Superior temporal gyrus (tissue), 1 donor: ENCODE data around the gene ZNF668.
"Not testable (repeated sequence)": the region's sequence is repeated elsewhere in the genome, so short reads cannot be mapped to it uniquely, and the experiment has no call there.

Experiments
- DNase-seq: peaks from one replicate; pipeline ENCODE4 v3.0.0-alpha.2; 2016; ENCODE audit errors: extremely low spot score

The ZNF668 gene

GRCh38 chr16:31100876-31101641 is 27.0 kb upstream of the ZNF668 start:
- DNase-seq, result not testable (repeated sequence)

GRCh38 chr16:31099860-31100638 is 26.0 kb upstream of the ZNF668 start:
- no peak for DNase-seq

- DNase-seq, result peak; percentile 95
These were observed 20.5 kb upstream of the ZNF668 start, which contains the start of gene VKORC1 for GRCh38 chr16:31094424-31095120. VKORC1 (minus strand) TSS chr16:31094797; CDS start chr16:31094729, 68 bp downstream.

GRCh38 chr16:31094088-31094423 is 20.0 kb upstream of the ZNF668 start:
- no peak for DNase-seq

- peak; percentile 67 for DNase-seq
These were observed 19.2 kb upstream of the ZNF668 start for GRCh38 chr16:31093132-31093703.

- DNase-seq, result peak; percentile 15
These were observed 18.3 kb upstream of the ZNF668 start for GRCh38 chr16:31092330-31092729.

- no peak for DNase-seq
These were observed 16.5 kb upstream of the ZNF668 start for GRCh38 chr16:31090540-31090939.

GRCh38 chr16:31089199-31089598 is 15.2 kb upstream of the ZNF668 start:
- no peak for DNase-seq

- DNase-seq, result no peak
These were observed 14.6 kb upstream of the ZNF668 start, which contains the start of gene PRSS53 for GRCh38 chr16:31088459-31089183. PRSS53 (minus strand) TSS chr16:31088943; CDS start chr16:31088809, 134 bp downstream.

GRCh38 chr16:31087971-31088370 is 13.9 kb upstream of the ZNF668 start:
- DNase-seq, result no peak

- no peak for DNase-seq
These were observed 13.4 kb upstream of the ZNF668 start for GRCh38 chr16:31087481-31087880.

GRCh38 chr16:31086629-31086906 is 12.5 kb upstream of the ZNF668 start:
- DNase-seq, result no peak

- DNase-seq, result no peak
These were observed 12.0 kb upstream of the ZNF668 start for GRCh38 chr16:31085873-31086628.

- DNase-seq, result no peak
These were observed 11.4 kb upstream of the ZNF668 start for GRCh38 chr16:31085411-31085810.

GRCh38 chr16:31084584-31085302 is 10.7 kb upstream of the ZNF668 start:
- DNase-seq, result no peak

GRCh38 chr16:31083981-31084380 is 9.9 kb upstream of the ZNF668 start:
- no peak for DNase-seq

- no peak for DNase-seq
These were observed 9.5 kb upstream of the ZNF668 start for GRCh38 chr16:31083556-31083955.

- no peak for DNase-seq
These were observed 9.0 kb upstream of the ZNF668 start for GRCh38 chr16:31083081-31083480.

GRCh38 chr16:31082368-31083045 is 8.5 kb upstream of the ZNF668 start:
- DNase-seq, result no peak
